Measurements from ENCODE around the gene MAP1B.

DNA sequence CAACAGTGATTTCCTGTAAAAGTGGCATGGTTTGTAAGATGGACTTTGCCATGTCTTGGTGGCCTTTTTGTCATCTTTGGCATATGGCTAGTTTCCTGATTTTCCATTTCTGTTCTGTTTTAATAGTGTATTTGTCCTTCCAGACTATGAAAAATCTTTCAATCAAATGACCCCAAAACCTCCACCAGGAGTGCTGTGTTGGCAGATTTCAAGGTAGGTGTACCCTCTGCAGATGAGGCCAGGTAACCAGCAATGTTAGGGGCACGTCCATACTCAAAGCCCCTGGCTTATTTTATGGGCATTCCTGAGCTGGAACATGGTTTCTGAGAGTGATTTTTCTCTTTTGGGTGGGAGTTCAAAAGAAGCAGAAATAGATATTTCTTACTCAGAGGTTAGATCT is 15.2 kb upstream of the MAP1B start:
- TF ChIP-seq CTCF (IDR thresholded peaks at IDR 0.05) (no peak), RAD21 (conservative IDR thresholded peaks at IDR 0.05 in 1 of 2, IDR thresholded peaks at IDR 0.05 in 1 of 2) (no peak), EP300 (IDR thresholded peaks at IDR 0.05) (no peak), ZSCAN20 (CRISPR knock-in tag; IDR thresholded peaks at IDR 0.05) (no peak), TP53 (CRISPR knock-in tag; IDR thresholded peaks at IDR 0.05) (no peak), RNF2 (IDR thresholded peaks at IDR 0.05; ENCODE audit: borderline replicate concordance, low read depth) (no peak), NPAS2 (CRISPR knock-in tag; IDR thresholded peaks at IDR 0.05; ENCODE audit: borderline replicate concordance) (no peak), CHD4 (IDR thresholded peaks at IDR 0.05; ENCODE audit: borderline replicate concordance) (no peak)
- TF ChIP-seq, protein P1, sequence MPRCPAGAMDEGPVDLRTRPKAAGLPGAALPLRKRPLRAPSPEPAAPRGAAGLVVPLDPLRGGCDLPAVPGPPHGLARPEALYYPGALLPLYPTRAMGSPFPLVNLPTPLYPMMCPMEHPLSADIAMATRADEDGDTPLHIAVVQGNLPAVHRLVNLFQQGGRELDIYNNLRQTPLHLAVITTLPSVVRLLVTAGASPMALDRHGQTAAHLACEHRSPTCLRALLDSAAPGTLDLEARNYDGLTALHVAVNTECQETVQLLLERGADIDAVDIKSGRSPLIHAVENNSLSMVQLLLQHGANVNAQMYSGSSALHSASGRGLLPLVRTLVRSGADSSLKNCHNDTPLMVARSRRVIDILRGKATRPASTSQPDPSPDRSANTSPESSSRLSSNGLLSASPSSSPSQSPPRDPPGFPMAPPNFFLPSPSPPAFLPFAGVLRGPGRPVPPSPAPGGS (IDR thresholded peaks at IDR 0.05) = no peak
- TF ChIP-seq, protein P2, sequence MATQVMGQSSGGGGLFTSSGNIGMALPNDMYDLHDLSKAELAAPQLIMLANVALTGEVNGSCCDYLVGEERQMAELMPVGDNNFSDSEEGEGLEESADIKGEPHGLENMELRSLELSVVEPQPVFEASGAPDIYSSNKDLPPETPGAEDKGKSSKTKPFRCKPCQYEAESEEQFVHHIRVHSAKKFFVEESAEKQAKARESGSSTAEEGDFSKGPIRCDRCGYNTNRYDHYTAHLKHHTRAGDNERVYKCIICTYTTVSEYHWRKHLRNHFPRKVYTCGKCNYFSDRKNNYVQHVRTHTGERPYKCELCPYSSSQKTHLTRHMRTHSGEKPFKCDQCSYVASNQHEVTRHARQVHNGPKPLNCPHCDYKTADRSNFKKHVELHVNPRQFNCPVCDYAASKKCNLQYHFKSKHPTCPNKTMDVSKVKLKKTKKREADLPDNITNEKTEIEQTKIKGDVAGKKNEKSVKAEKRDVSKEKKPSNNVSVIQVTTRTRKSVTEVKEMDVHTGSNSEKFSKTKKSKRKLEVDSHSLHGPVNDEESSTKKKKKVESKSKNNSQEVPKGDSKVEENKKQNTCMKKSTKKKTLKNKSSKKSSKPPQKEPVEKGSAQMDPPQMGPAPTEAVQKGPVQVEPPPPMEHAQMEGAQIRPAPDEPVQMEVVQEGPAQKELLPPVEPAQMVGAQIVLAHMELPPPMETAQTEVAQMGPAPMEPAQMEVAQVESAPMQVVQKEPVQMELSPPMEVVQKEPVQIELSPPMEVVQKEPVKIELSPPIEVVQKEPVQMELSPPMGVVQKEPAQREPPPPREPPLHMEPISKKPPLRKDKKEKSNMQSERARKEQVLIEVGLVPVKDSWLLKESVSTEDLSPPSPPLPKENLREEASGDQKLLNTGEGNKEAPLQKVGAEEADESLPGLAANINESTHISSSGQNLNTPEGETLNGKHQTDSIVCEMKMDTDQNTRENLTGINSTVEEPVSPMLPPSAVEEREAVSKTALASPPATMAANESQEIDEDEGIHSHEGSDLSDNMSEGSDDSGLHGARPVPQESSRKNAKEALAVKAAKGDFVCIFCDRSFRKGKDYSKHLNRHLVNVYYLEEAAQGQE (IDR thresholded peaks at IDR 0.05) = no peak
